HG02610 (cell line): ENCODE results near the gene LDLRAD3.

ENCODE experiments used
- ATAC-seq: cut with Tn5 transposase; IDR thresholded peaks from one replicate; pipeline ENCODE4 v1.9.1; 2021; ENCODE audit warnings: mild to moderate bottlenecking, moderate library complexity; ENCODE audit not compliant: unreplicated experiment

Gene LDLRAD3

DNA sequence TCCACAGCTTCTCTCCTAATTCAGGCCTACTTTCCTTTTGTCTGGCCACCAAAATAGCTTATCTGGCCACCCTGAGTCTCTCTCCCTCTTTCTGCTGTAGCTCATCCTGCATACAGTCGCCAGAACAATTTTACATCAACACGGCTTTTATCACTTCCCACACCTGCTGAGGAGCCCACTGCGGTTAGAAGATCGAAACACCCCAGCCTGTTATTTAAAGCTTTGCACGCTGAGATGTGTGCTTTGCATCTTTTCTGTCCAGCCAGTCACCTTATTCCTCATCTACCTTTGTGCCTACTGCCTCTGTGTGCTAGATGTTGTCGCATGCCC lies 249.4 kb downstream of the LDLRAD3 start:
- ATAC-seq: no peak

GRCh38 chr11:36193721-36194120 lies 249.9 kb downstream of the LDLRAD3 start:
- no peak for ATAC-seq

GRCh38 chr11:36195496-36196354 lies 251.9 kb downstream of the LDLRAD3 start:
- no peak for ATAC-seq

DNA sequence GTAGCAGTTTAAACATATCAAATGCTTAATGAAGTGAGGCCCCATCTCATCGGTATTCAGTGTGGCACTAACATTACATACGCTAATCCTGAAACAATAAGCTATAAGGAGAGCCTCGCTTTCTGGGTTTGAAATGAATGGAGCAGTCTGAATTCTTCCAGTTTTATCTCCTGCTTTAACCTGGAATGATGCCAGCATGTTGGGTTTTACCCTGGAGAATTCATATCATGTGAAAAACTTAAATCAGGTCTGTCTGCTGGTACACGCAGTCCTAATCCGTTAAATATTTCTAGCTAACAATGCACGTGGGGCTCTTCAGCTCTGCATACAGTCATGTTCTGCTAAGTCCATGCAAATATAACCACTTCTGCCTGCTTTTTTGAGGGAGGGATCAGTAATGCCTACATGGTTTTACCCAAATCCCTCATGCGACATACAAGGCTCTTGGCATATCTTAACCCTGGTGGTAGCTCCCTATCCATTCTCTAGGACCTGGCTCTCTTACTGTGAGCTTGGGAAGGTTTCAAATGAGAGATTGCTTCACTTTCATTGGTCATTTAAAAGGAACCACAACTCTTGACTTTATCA lies 252.6 kb downstream of the LDLRAD3 start:
- ATAC-seq: no peak

- no peak for ATAC-seq
Observed at GRCh38 chr11:36201411-36201810, 257.5 kb downstream of the LDLRAD3 start.

DNA sequence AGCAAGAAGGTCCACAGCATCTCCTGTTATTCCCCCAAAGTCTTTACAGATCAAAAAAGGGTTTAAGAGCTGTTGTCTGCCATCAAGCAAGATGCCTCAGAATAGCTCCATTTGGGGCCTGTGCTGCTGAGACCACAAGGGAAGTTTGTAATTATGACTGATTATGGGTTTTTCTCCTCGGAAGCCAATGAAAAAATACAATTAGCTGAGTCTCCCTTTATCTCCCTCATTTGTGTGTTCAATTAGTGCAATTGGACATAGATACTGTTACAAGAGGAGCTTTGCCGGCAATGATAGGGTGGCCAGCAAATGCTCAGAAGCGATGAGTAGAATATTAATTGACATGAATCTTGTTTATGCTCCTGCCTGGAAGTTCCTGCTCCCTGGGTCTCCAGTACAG lies 261.7 kb downstream of the LDLRAD3 start:
- ATAC-seq: no peak

GRCh38 chr11:36210529-36210928 lies 266.7 kb downstream of the LDLRAD3 start:
- no peak for ATAC-seq

GRCh38 chr11:36211761-36212430 lies 268.0 kb downstream of the LDLRAD3 start:
- no peak for ATAC-seq

GRCh38 chr11:36212564-36213392 lies 268.9 kb downstream of the LDLRAD3 start:
- ATAC-seq: no peak

GRCh38 chr11:36213393-36213840 lies 269.6 kb downstream of the LDLRAD3 start:
- no peak for ATAC-seq

DNA sequence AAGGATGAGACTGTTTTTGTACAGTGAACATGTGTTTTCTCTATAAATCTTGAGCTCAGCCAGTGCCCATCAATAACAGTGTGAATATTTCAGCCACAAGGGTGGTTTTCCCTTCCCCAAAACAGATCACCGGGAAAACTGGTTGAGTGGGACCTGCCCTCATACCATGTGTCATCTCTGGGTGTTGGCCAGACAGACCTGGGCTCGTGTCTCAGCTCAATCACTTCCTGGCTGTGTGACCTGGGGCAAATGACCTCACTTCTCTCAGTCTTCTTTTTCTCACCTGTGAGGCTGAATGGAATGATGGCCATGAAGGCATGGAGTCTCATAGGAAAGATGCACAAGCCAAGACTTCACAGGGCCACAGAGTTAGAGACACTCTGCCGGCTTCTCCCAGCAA lies 270.6 kb downstream of the LDLRAD3 start:
- no peak for ATAC-seq

GRCh38 chr11:36214976-36215692 lies 271.3 kb downstream of the LDLRAD3 start:
- ATAC-seq: no peak

DNA sequence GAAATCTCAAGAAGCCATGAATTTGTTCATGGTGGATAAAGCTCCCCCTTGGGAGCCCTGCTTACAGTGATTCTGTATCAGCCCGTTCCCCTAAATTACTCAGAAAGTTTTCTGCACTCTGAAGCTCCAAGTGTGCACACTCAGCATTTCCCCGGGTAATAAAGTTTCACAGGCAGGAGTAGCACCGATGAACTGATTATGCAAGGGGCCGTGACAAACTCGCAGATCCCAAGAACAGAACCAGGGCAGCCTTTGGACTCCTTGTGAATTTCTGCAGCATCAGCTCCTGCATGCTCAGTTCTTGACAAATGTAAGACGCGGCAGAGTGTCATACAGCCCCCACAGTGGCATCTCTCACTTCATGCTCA lies 271.8 kb downstream of the LDLRAD3 start:
- ATAC-seq: no peak

GRCh38 chr11:36216061-36216615 lies 272.3 kb downstream of the LDLRAD3 start:
- ATAC-seq: no peak

DNA sequence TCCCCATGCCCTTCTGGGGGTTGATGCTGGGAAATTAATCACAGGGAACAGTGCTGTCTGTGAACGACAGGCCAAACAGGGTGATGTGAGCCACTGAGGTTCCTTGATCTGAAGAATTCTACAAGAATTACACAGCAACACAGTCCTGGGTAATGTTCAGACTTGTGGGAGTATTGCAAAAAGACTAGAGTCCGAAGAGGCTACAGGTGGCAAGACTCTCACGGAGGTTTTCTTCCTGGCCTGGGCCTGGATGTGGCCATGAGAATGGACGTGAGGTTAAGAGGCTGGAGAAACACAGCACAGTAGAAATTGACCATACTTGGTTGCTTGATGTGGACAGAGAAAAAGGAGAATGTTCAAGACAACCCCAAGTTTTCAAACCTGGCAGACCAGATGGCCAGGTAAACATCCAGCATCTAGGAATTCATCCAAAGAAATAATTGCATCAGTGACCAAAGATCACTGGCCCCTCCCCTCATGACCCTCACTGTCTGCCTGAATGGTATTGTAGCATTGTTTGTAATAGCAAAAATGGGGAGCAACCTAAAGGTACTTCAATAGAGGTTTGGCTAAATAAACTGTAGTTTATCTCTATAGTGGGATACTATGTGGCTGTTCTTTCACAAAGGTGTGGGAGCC lies 274.5 kb downstream of the LDLRAD3 start:
- no peak for ATAC-seq

- ATAC-seq: no peak
Observed at GRCh38 chr11:36219996-36220395, 276.1 kb downstream of the LDLRAD3 start.

- ATAC-seq: no peak
Observed at GRCh38 chr11:36222831-36223635, 279.2 kb downstream of the LDLRAD3 start.

DNA sequence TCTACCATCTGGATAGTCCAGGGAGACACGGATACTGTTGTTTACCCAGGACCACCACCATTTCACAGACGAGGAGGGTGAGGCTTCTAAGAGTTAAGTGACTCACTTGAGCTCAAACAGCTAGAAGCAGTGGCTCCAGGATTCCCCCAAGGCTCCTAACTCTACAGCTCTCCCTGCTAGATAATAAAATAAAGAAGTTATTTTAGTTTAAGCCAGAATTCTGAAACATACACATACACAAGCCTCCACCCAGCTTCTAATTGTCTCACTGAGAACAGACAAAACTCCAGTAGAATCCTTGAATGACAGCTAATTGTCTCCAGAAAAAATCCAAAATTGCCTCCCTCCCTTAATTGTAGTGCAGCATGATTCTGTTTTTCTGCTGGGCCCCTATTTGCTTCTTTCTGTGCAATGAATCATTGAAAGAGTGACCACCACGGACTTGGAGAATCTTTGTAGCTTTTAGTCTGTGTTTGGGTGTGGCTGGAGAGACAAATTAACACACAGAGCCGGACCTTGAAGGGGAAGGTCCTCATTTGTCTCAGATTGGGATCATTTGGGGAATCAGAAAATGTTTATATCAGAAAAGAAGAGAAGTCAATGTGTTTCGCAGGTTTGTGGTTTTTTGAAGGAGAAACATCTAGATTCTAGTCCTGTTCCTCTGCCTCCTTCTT lies 280.5 kb downstream of the LDLRAD3 start:
- ATAC-seq: no peak
